Adrenal gland (tissue), 5 donors: ENCODE measurements around the gene DNAJC6.

Source experiments
- CTCF ChIP-seq, 6 experiments: fragments of 450-650 bp in 4 of 6; fragments of 200-600 bp in 2 of 6; sonication (generic) in 1 of 6; IDR thresholded peaks; 1 replicate in 5 of 6; 2 replicates in 1 of 6; pipeline versions ENCODE4 v1.5.1 to v1.8.0; 2016 to 2021; ENCODE audit warnings: antibody characterized with exemption in 6 of 6, mild to moderate bottlenecking in 2 of 6, moderate library complexity in 1 of 6
- POLR2A ChIP-seq, 2 donors: fragments of 450-650 bp; IDR thresholded peaks; one replicate each; pipeline ENCODE4 v1.6.1; 2017; ENCODE audit warnings: antibody characterized with exemption in 2 of 2, mild to moderate bottlenecking in 2 of 2, moderate library complexity in 1 of 2
- donor health status: DM: no; HTN: no; CAD: no.

DNA sequence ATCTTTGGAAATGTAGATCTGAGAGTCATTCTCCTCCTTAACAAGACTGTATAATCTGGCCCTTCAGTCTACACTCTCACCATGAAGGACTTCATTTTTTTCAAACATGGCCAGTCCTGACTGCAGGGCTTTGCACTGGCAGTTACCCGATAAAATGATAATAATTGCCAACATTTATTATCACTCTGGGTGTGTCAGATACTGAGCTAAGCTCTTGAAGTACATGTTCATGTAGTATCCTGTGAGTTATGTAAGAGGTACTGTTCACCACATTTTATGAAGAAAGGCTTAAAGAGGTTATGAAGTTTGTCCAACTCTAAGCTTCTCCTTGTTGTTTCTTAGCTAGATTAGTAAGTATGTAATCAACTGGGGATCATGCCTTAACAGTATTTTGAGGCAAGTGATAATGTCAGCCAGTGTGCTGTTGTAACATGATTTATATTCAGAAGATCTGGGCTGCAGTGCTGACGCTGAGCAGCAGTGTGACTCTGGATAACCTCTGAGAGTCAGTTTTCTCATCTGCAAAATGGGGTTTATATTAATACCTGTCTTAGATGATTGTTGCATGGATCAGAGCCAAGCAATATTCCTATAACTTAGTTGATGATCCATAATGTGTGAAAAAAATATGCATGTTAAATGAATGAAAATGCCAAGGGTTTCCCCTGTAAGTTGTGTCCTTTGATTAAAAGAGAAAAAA lies 69.1 kb downstream of the DNAJC6 start:
- TF ChIP-seq CTCF (IDR thresholded peaks at IDR 0.05) (no peak), POLR2A (IDR thresholded peaks at IDR 0.05) (no peak)
